Mammary epithelial cell (primary cell): ENCODE results near the gene SARS1.

Experiments
- CTCF ChIP-seq, 2 donors: IDR thresholded peaks in 1 of 2; conservative IDR thresholded peaks in 1 of 2; 2 replicates each; pipeline ENCODE4 v1.5.1; 2011 to 2012; ENCODE audit warnings: inconsistent platforms in 2 of 2, low read length in 2 of 2, mild to moderate bottlenecking in 2 of 2, control low read depth in 1 of 2, low read depth in 1 of 2; ENCODE audit not compliant: insufficient read depth in 1 of 2; ENCODE audit errors: extremely low read depth in 1 of 2
- EZH2 ChIP-seq: IDR thresholded peaks from 2 replicates; pipeline ENCODE4 v1.6.1; 2012; ENCODE audit warnings: low read length, inconsistent platforms, borderline replicate concordance

GRCh38 chr1:109263234-109263596 lies 49.5 kb downstream of the SARS1 start:
- TF ChIP-seq EZH2 (no peak), CTCF (conservative IDR thresholded peaks at IDR 0.05 in 1 of 2, IDR thresholded peaks at IDR 0.05 in 1 of 2; ENCODE audit: extremely low read depth in 1 of 2, insufficient read depth in 1 of 2, low read depth in 1 of 2, low read length in 2 of 2) (no peak)
